ENCODE measurements around the gene RBM47.

Gene RBM47

DNA sequence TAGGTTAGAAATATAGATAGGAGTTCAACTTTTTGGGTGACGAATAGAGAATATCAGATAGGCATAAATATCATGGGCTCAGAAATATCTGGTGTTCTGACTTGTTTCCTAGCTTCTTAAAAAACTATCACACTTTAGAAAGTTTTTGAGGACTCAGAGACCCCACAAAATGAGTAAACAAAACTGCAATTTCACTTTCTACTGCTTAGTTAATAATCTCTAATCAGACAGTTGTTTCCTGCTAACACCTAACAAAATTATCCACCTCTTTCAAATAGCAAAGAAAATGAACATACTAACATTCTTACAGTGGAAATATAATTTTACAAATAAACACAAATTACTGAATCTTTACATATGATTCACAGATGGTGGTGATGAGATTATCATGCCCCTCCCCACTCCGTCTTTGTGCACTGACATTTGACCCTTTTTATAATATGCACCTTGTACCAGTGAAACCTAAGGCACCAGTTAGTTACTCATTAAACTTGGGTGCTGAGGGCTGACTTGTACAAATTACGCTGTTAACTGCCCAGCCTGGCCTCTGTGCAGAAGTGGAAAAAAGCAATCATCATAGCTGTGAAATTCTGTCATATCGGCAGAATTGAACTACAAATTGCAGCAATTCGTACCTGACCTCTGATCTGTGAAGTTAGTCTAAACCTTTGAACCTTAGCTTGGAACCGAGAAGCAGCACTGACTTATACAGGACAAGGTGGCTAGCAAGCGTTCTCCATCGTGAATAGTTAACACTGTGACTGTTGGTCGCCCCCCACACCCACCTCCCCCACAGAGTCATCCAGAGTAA, 155.9 kb downstream of the RBM47 start:
- TF ChIP-seq, protein P1, sequence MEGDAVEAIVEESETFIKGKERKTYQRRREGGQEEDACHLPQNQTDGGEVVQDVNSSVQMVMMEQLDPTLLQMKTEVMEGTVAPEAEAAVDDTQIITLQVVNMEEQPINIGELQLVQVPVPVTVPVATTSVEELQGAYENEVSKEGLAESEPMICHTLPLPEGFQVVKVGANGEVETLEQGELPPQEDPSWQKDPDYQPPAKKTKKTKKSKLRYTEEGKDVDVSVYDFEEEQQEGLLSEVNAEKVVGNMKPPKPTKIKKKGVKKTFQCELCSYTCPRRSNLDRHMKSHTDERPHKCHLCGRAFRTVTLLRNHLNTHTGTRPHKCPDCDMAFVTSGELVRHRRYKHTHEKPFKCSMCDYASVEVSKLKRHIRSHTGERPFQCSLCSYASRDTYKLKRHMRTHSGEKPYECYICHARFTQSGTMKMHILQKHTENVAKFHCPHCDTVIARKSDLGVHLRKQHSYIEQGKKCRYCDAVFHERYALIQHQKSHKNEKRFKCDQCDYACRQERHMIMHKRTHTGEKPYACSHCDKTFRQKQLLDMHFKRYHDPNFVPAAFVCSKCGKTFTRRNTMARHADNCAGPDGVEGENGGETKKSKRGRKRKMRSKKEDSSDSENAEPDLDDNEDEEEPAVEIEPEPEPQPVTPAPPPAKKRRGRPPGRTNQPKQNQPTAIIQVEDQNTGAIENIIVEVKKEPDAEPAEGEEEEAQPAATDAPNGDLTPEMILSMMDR (IDR thresholded peaks at IDR 0.05): no peak
- Histone ChIP-seq H3K4me1 (peaks cover 4% of the 10 kb centered on the region), H3K27me3 (ENCODE audit: control insufficient read depth, insufficient read depth, low read length) (no peaks in the 10 kb centered on the region), H2AFZ (no peak overlapping the region), H3K79me2 (peaks cover 6% of the 10 kb centered on the region), H3K4me3 (ENCODE audit: low read depth, low read length) (no peak overlapping the region), H3K9me3 (ENCODE audit: control insufficient read depth, low read length) (no peaks in the 10 kb centered on the region), H3K9ac (no peak overlapping the region), H3K27ac (no peak overlapping the region), H3K36me3 (ENCODE audit: control insufficient read depth, insufficient read depth, low read length) (no peaks in the 10 kb centered on the region), H3K4me2 (ENCODE audit: low read length) (no peak overlapping the region)

DNA sequence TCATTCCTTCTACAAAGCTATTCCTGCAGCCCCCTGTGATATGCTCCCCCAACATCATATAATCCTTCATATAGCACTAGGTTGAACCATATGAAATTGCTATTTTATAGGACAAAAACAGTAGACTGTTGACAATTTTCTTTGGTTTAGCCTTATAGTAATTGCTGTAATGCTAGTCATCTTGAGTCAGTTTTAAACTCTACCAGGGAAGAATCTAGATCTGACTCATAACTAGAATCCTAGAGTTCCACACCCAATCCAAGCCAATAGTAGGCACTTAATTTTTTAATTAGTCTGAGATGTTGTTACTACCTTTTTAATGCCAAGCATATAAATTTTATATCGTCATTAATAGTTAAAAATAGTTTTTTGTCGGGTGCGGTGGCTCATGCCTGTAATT, 157.7 kb downstream of the RBM47 start:
- Histone ChIP-seq H3K27me3 (ENCODE audit: control insufficient read depth, insufficient read depth, low read length) (no peaks in the 10 kb centered on the region), H3K36me3 (ENCODE audit: control insufficient read depth, insufficient read depth, low read length) (no peaks in the 10 kb centered on the region), H3K79me2 (peaks cover 6% of the 10 kb centered on the region), H3K9ac (no peak overlapping the region), H2AFZ (no peak overlapping the region), H3K9me3 (ENCODE audit: control insufficient read depth, low read length) (no peaks in the 10 kb centered on the region), H3K4me2 (ENCODE audit: low read length) (no peak overlapping the region), H3K4me3 (ENCODE audit: low read depth, low read length) (no peak overlapping the region), H3K27ac (no peak overlapping the region), H3K4me1 (peaks cover 4% of the 10 kb centered on the region)
- TF ChIP-seq, protein P1 (IDR thresholded peaks at IDR 0.05): no peak

DNA sequence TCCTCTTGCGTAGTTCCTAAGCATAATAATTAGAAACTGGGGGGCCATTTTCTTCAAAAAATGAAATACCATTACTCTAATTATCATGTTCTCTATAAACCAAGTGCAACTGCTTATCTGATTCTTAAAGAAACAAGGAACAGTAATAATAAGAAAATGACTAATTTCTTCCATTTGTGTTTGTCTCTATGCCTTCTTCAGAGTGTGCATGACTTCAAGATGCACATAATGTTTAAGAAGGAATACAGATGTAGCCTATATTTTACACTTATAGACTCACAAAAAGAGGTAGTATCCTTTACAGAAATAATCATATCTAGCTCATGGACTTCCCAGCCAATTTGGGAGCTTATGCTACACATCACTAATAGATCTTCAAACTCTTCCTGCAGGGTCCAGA, 162.9 kb downstream of the RBM47 start:
- Histone ChIP-seq H3K27me3 (ENCODE audit: control insufficient read depth, insufficient read depth, low read length) (no peaks in the 10 kb centered on the region), H2AFZ (no peak overlapping the region), H3K4me2 (ENCODE audit: low read length) (no peak overlapping the region), H3K4me1 (no peaks in the 10 kb centered on the region), H3K27ac (no peak overlapping the region), H3K4me3 (ENCODE audit: low read depth, low read length) (no peak overlapping the region), H3K9me3 (ENCODE audit: control insufficient read depth, low read length) (no peaks in the 10 kb centered on the region), H3K9ac (no peak overlapping the region), H3K36me3 (ENCODE audit: control insufficient read depth, insufficient read depth, low read length) (no peaks in the 10 kb centered on the region), H3K79me2 (no peaks in the 10 kb centered on the region)
- TF ChIP-seq, protein P1 (IDR thresholded peaks at IDR 0.05): no peak

DNA sequence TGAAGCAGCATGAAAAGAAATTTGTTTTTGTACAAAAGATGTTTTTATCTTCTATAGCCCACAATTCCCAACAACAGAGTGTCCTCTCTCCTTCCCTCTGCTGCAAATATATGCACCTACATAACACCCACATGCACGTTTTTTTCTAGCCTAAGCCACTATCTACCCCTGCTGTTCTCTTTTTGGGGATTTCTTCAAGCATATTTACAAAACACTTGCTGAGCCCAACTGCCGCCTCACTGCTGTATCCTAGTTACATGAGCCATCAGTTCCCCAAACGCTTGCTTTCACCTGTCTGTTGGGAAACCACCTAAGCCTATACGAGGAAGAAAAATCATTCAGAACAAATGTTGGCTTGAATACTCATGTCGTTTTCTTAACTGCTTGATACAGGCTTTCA, 167.3 kb downstream of the RBM47 start:
- H2AFZ ChIP-seq: no peak overlapping the region
- H3K36me3 ChIP-seq (ENCODE audit: control insufficient read depth, insufficient read depth, low read length): no peaks in the 10 kb centered on the region
- H3K9me3 ChIP-seq (ENCODE audit: control insufficient read depth, low read length): no peaks in the 10 kb centered on the region
- H3K79me2 ChIP-seq: peaks cover 5% of the 10 kb centered on the region
- no peak overlapping the region for H3K4me3 ChIP-seq (ENCODE audit: low read depth, low read length)
- H3K27ac ChIP-seq: no peak overlapping the region
- no peaks in the 10 kb centered on the region for H3K27me3 ChIP-seq (ENCODE audit: control insufficient read depth, insufficient read depth, low read length)
- H3K4me1 ChIP-seq: no peaks in the 10 kb centered on the region
- TF ChIP-seq, protein P1 (IDR thresholded peaks at IDR 0.05): no peak
- H3K9ac ChIP-seq: no peak overlapping the region
- no peak overlapping the region for H3K4me2 ChIP-seq (ENCODE audit: low read length)

DNA sequence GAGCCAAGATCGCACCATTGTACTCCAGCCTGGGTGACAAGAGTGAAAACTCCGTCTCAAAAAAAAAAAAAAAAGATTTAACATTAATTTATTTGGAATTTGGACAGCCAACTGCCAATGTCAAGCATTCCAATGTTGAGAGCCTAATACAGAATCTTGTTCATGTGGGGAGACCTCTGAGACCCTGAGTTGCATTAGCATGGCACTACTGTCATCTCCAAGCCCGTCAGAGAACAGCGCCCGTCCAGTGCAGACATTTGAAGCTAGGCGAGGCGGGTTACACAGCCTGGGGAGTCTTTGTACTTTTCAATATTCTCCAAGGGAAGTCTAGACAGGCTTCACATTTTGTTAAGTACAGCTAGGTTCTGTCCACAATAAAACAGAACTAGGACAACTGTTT, 167.8 kb downstream of the RBM47 start:
- no peak overlapping the region for H3K27ac ChIP-seq
- no peak overlapping the region for H3K4me3 ChIP-seq (ENCODE audit: low read depth, low read length)
- H3K4me2 ChIP-seq (ENCODE audit: low read length): no peak overlapping the region
- no peak overlapping the region for H2AFZ ChIP-seq
- H3K36me3 ChIP-seq (ENCODE audit: control insufficient read depth, insufficient read depth, low read length): no peaks in the 10 kb centered on the region
- TF ChIP-seq, protein P1 (IDR thresholded peaks at IDR 0.05): no peak
- no peaks in the 10 kb centered on the region for H3K9me3 ChIP-seq (ENCODE audit: control insufficient read depth, low read length)
- no peak overlapping the region for H3K9ac ChIP-seq
- peaks cover 5% of the 10 kb centered on the region for H3K79me2 ChIP-seq
- no peaks in the 10 kb centered on the region for H3K4me1 ChIP-seq
- no peaks in the 10 kb centered on the region for H3K27me3 ChIP-seq (ENCODE audit: control insufficient read depth, insufficient read depth, low read length)

All from parathyroid adenoma (tissue), 2 donors.